Measurements from ENCODE around the gene CCDC178.
"Not testable (repeated sequence)": the region's sequence is repeated elsewhere in the genome, so short reads cannot be mapped to it uniquely, and the experiment has no call there.

The CCDC178 gene

GRCh38 chr18:33440060-33441043, at the start of gene CCDC178:
Gene CCDC178, minus strand, starts transcription at chr18:33440721. Its CDS starts 28,633 bp downstream, at chr18:33412088.
- in situ Hi-C loops (cut with MboI; ENCODE audit: low pct_unique_long_range_greater_than_20kb, low sequenced_read_pairs), result no loop called here
- no peak for DNase-seq

- no peak for DNase-seq
- in situ Hi-C loops (cut with MboI; ENCODE audit: low pct_unique_long_range_greater_than_20kb, low sequenced_read_pairs), result no loop called here
These were observed 43.4 kb upstream of the CCDC178 start for GRCh38 chr18:33483908-33484307.

GRCh38 chr18:33472509-33472908, 32.0 kb upstream of the CCDC178 start:
- in situ Hi-C loops (cut with MboI; ENCODE audit: low pct_unique_long_range_greater_than_20kb, low sequenced_read_pairs), result no loop called here
- DNase-seq, result no peak

GRCh38 chr18:33470216-33470615, 29.7 kb upstream of the CCDC178 start:
- in situ Hi-C loops (cut with MboI; ENCODE audit: low pct_unique_long_range_greater_than_20kb, low sequenced_read_pairs), result no loop called here
- DNase-seq, result no peak

GRCh38 chr18:33469699-33470098, 29.2 kb upstream of the CCDC178 start:
- in situ Hi-C loops (cut with MboI; ENCODE audit: low pct_unique_long_range_greater_than_20kb, low sequenced_read_pairs), result no loop called here
- DNase-seq, result no peak

- DNase-seq, result no peak
- in situ Hi-C loops (cut with MboI; ENCODE audit: low pct_unique_long_range_greater_than_20kb, low sequenced_read_pairs), result no loop called here
These were observed 27.0 kb upstream of the CCDC178 start for GRCh38 chr18:33467531-33467930.

- in situ Hi-C loops (cut with MboI; ENCODE audit: low pct_unique_long_range_greater_than_20kb, low sequenced_read_pairs), result no loop called here
- DNase-seq, result no peak
These were observed 26.3 kb upstream of the CCDC178 start for GRCh38 chr18:33466822-33467221.

- in situ Hi-C loops (cut with MboI; ENCODE audit: low pct_unique_long_range_greater_than_20kb, low sequenced_read_pairs), result no loop called here
- DNase-seq, result no peak
These were observed 20.2 kb upstream of the CCDC178 start for GRCh38 chr18:33460681-33461080.

GRCh38 chr18:33459612-33460011, 19.1 kb upstream of the CCDC178 start:
- in situ Hi-C loops (cut with MboI; ENCODE audit: low pct_unique_long_range_greater_than_20kb, low sequenced_read_pairs), result no loop called here

GRCh38 chr18:33446604-33447003, 6.1 kb upstream of the CCDC178 start:
- no peak for DNase-seq
- in situ Hi-C loops (cut with MboI; ENCODE audit: low pct_unique_long_range_greater_than_20kb, low sequenced_read_pairs), result no loop called here

More at GRCh38 chr18:33459612-33460011, 19.1 kb upstream of the CCDC178 start:
- no peak for DNase-seq

- DNase-seq, result no peak
- in situ Hi-C loops (cut with MboI; ENCODE audit: low pct_unique_long_range_greater_than_20kb, low sequenced_read_pairs), result no loop called here
These were observed 4.2 kb upstream of the CCDC178 start for GRCh38 chr18:33444709-33445108.

- DNase-seq, result no peak
- in situ Hi-C loops (cut with MboI; ENCODE audit: low pct_unique_long_range_greater_than_20kb, low sequenced_read_pairs), result no loop called here
These were observed 7.7 kb downstream of the CCDC178 start for GRCh38 chr18:33432857-33433256.

GRCh38 chr18:33427549-33427948, 13.0 kb downstream of the CCDC178 start:
- in situ Hi-C loops (cut with MboI; ENCODE audit: low pct_unique_long_range_greater_than_20kb, low sequenced_read_pairs), result no loop called here
- DNase-seq, result no peak

- DNase-seq, result no peak
- in situ Hi-C loops (cut with MboI; ENCODE audit: low pct_unique_long_range_greater_than_20kb, low sequenced_read_pairs), result no loop called here
These were observed 16.1 kb downstream of the CCDC178 start for GRCh38 chr18:33424266-33424946.

- in situ Hi-C loops (cut with MboI; ENCODE audit: low pct_unique_long_range_greater_than_20kb, low sequenced_read_pairs), result no loop called here
These were observed 19.3 kb downstream of the CCDC178 start for GRCh38 chr18:33421225-33421624.

GRCh38 chr18:33404244-33404873, 36.2 kb downstream of the CCDC178 start:
- no peak for DNase-seq
- in situ Hi-C loops (cut with MboI; ENCODE audit: low pct_unique_long_range_greater_than_20kb, low sequenced_read_pairs), result no loop called here

More at GRCh38 chr18:33421225-33421624, 19.3 kb downstream of the CCDC178 start:
- no peak for DNase-seq

- in situ Hi-C loops (cut with MboI; ENCODE audit: low pct_unique_long_range_greater_than_20kb, low sequenced_read_pairs); DNase-seq: not testable (repeated sequence)
These were observed 41.6 kb downstream of the CCDC178 start for GRCh38 chr18:33398939-33399338.

- no peak for DNase-seq
- in situ Hi-C loops (cut with MboI; ENCODE audit: low pct_unique_long_range_greater_than_20kb, low sequenced_read_pairs), result no loop called here
These were observed 64.7 kb downstream of the CCDC178 start for GRCh38 chr18:33375829-33376228.

- DNase-seq, result no peak
- in situ Hi-C loops (cut with MboI; ENCODE audit: low pct_unique_long_range_greater_than_20kb, low sequenced_read_pairs), result no loop called here
These were observed 68.1 kb downstream of the CCDC178 start for GRCh38 chr18:33372442-33372841.

Measured in KBM-7 (cell line).